ENCODE results near the gene ABCB4.

Gene ABCB4

GRCh38 chr7:87416682-87417587, 58.5 kb downstream of the ABCB4 start:
- DNase-seq: peak; percentile 30

GRCh38 chr7:87414794-87415188, 60.7 kb downstream of the ABCB4 start:
- DNase-seq: no peak

GRCh38 chr7:87413951-87414793, 61.3 kb downstream of the ABCB4 start:
- no peak for DNase-seq

- DNase-seq: no peak
Measured at GRCh38 chr7:87413029-87413428, 62.5 kb downstream of the ABCB4 start.

- DNase-seq: no peak
Measured at GRCh38 chr7:87411186-87411585, 64.3 kb downstream of the ABCB4 start.

- DNase-seq: no peak
Measured at GRCh38 chr7:87404674-87405073, 70.8 kb downstream of the ABCB4 start.

GRCh38 chr7:87398446-87398845, 77.0 kb downstream of the ABCB4 start:
- DNase-seq: no peak

GRCh38 chr7:87395442-87396020, 79.9 kb downstream of the ABCB4 start:
- no peak for DNase-seq

- DNase-seq: no peak
Measured at GRCh38 chr7:87391020-87391701, 84.3 kb downstream of the ABCB4 start.

GRCh38 chr7:87380905-87381304, 94.6 kb downstream of the ABCB4 start:
- DNase-seq: no peak

GRCh38 chr7:87375662-87376435, 99.6 kb downstream of the ABCB4 start:
- no peak for DNase-seq

GRCh38 chr7:87370660-87371180, 104.8 kb downstream of the ABCB4 start:
- no peak for DNase-seq

GRCh38 chr7:87369216-87369615, 106.3 kb downstream of the ABCB4 start:
- no peak for DNase-seq

GRCh38 chr7:87364246-87364645, 111.2 kb downstream of the ABCB4 start:
- no peak for DNase-seq

GRCh38 chr7:87363342-87363741, 112.1 kb downstream of the ABCB4 start:
- no peak for DNase-seq

- no peak for DNase-seq
Measured at GRCh38 chr7:87361320-87361719, 114.2 kb downstream of the ABCB4 start.

- no peak for DNase-seq
Measured at GRCh38 chr7:87359366-87359765, 116.1 kb downstream of the ABCB4 start.

GRCh38 chr7:87356448-87356847, 119.0 kb downstream of the ABCB4 start:
- no peak for DNase-seq

- no peak for DNase-seq
Measured at GRCh38 chr7:87354749-87355148, 120.7 kb downstream of the ABCB4 start.
